GM21381 (cell line): ENCODE results near the gene PGLYRP2.

Experiments
- ATAC-seq: cut with Tn5 transposase; IDR thresholded peaks from one replicate; pipeline ENCODE4 v1.9.1; 2021; ENCODE audit warnings: mild to moderate bottlenecking, moderate library complexity; ENCODE audit not compliant: unreplicated experiment

The PGLYRP2 gene

GRCh38 chr19:15442142-15442920 is 37.0 kb downstream of the PGLYRP2 start:
- ATAC-seq, result no peak

GRCh38 chr19:15441317-15441716 is 38.0 kb downstream of the PGLYRP2 start:
- no peak for ATAC-seq

GRCh38 chr19:15439821-15440641 is 39.3 kb downstream of the PGLYRP2 start:
- ATAC-seq, result no peak

- ATAC-seq, result no peak
These were observed 40.1 kb downstream of the PGLYRP2 start for GRCh38 chr19:15439078-15439799.

GRCh38 chr19:15438577-15438976 is 40.7 kb downstream of the PGLYRP2 start:
- no peak for ATAC-seq

- ATAC-seq, result no peak
These were observed 41.2 kb downstream of the PGLYRP2 start for GRCh38 chr19:15438124-15438496.

GRCh38 chr19:15437355-15438123 is 41.8 kb downstream of the PGLYRP2 start:
- ATAC-seq, result no peak

GRCh38 chr19:15436826-15437110 is 42.5 kb downstream of the PGLYRP2 start:
- no peak for ATAC-seq

GRCh38 chr19:15436012-15436825 is 43.1 kb downstream of the PGLYRP2 start:
- ATAC-seq, result no peak

- peak; percentile 6 for ATAC-seq
These were observed 45.7 kb downstream of the PGLYRP2 start for GRCh38 chr19:15433519-15434069.

GRCh38 chr19:15432629-15433518 is 46.4 kb downstream of the PGLYRP2 start:
- peak; percentile 69 for ATAC-seq

- ATAC-seq, result no peak
These were observed 47.2 kb downstream of the PGLYRP2 start for GRCh38 chr19:15432018-15432494.

GRCh38 chr19:15431396-15432017 is 47.8 kb downstream of the PGLYRP2 start:
- ATAC-seq, result no peak

GRCh38 chr19:15430526-15431120 is 48.7 kb downstream of the PGLYRP2 start:
- no peak for ATAC-seq

- ATAC-seq, result no peak
These were observed 49.4 kb downstream of the PGLYRP2 start for GRCh38 chr19:15429825-15430467.

GRCh38 chr19:15428956-15429824 is 50.1 kb downstream of the PGLYRP2 start:
- no peak for ATAC-seq
